Common myeloid progenitor, CD34-positive (primary cell): ENCODE results near the gene TNFSF13.
A peak's percentile ranks its signal among the peaks of the same experiment; 100 is the strongest.

Experiments used
- CTCF ChIA-PET: fragments of 350-600 bp; sonication (Branson Sonifier 250); formaldehyde crosslinking; loops from one replicate; lab custom pipeline; 2021; ENCODE audit warnings: antibody characterized with exemption; lab: Charles Lee
- POLR2A ChIA-PET: fragments of 350-600 bp; sonication (Branson Sonifier 250); formaldehyde crosslinking; loops from one replicate; lab custom pipeline; 2021; ENCODE audit warnings: antibody characterized with exemption; lab: Charles Lee
- DNase-seq, 3 donors: peaks; one replicate each; pipeline versions ENCODE4 v3.0.0 to v3.0.0-alpha.2; 2013
- H3K27ac ChIP-seq, 2 experiments: 1 replicate in 1 of 2; 2 replicates in 1 of 2; pipeline ENCODE4 v1.7.0; 2013; ENCODE audit warnings: inconsistent platforms in 2 of 2, low read length in 2 of 2, mild to moderate bottlenecking in 2 of 2, low read depth in 1 of 2, moderate library complexity in 1 of 2; ENCODE audit not compliant: severe bottlenecking in 2 of 2, insufficient read depth in 1 of 2, poor library complexity in 1 of 2
- H3K27me3 ChIP-seq, 5 experiments: replicated peaks in 2 of 5; 1 replicate in 3 of 5; 2 replicates in 2 of 5; pipeline versions ENCODE4 v1.6.1 to v1.7.0; 2013; ENCODE audit warnings: low read length in 4 of 5, mild to moderate bottlenecking in 2 of 5, moderate library complexity in 2 of 5, inconsistent platforms in 1 of 5; ENCODE audit not compliant: insufficient read depth in 5 of 5, control insufficient read depth in 4 of 5
- H3K36me3 ChIP-seq, 4 experiments: 1 replicate in 2 of 4; 2 replicates in 2 of 4; pipeline versions ENCODE4 v1.6.1 to v1.7.0; 2013; ENCODE audit warnings: low read length in 3 of 4, control low read depth in 1 of 4, mild to moderate bottlenecking in 1 of 4; ENCODE audit not compliant: control insufficient read depth in 4 of 4, insufficient read depth in 4 of 4
- H3K4me1 ChIP-seq, 4 experiments: 1 replicate in 3 of 4; 2 replicates in 1 of 4; pipeline versions ENCODE4 v1.6.1 to v1.7.1; 2013; ENCODE audit warnings: low read length in 3 of 4, mild to moderate bottlenecking in 3 of 4, control low read depth in 1 of 4, inconsistent platforms in 1 of 4, moderate library complexity in 1 of 4; ENCODE audit not compliant: control insufficient read depth in 4 of 4, insufficient read depth in 4 of 4; ENCODE audit errors: control extremely low read depth in 1 of 4
- H3K4me3 ChIP-seq, 7 experiments: 1 replicate in 4 of 7; 2 replicates in 3 of 7; pipeline versions ENCODE4 v1.5.1 to v1.7.0; 2013; ENCODE audit warnings: mild to moderate bottlenecking in 7 of 7, low read length in 6 of 7, moderate library complexity in 6 of 7, inconsistent platforms in 2 of 7, low read depth in 2 of 7, control low read depth in 1 of 7; ENCODE audit not compliant: insufficient read depth in 4 of 7, control insufficient read depth in 1 of 7; ENCODE audit errors: extremely low read depth in 1 of 7
- H3K9me3 ChIP-seq, 5 experiments: 1 replicate in 4 of 5; 2 replicates in 1 of 5; pipeline versions ENCODE4 v1.6.1 to v1.7.1; 2013; ENCODE audit warnings: low read length in 4 of 5, mild to moderate bottlenecking in 2 of 5, inconsistent platforms in 1 of 5, low read depth in 1 of 5, moderate library complexity in 1 of 5; ENCODE audit not compliant: control insufficient read depth in 4 of 5, insufficient read depth in 2 of 5; ENCODE audit errors: control extremely low read depth in 1 of 5
- WGBS: methylation state at CpG from one replicate; pipeline ENCODE4 v1.1.5; 2013; ENCODE audit not compliant: insufficient coverage; 5-methylcytosine and 5-hydroxymethylcytosine counted together

The TNFSF13 gene

GRCh38 chr17:7538891-7539545 is 19.5 kb upstream of the TNFSF13 start:
- H3K36me3 ChIP-seq: no peaks in the 10 kb centered on the region
- no peak for DNase-seq
- H3K27ac ChIP-seq: no peak overlapping the region
- H3K4me3 ChIP-seq: no peak overlapping the region
- H3K9me3 ChIP-seq: peaks cover 0 to 11% (median 8%) of the 10 kb centered on the region in 5 experiments
- ChIA-PET POLR2A (no interaction called here), CTCF (interaction anchor here (1.2 kb wide), 1 partner anchor 11 kb away, joined by 3 read pairs; no protein-coding TSS in a partner anchor)
- no peaks in the 10 kb centered on the region for H3K4me1 ChIP-seq
- 87% methylated on average over 11 of the region's 11 CpGs for WGBS
- H3K27me3 ChIP-seq: no peaks in the 10 kb centered on the region

- POLR2A ChIA-PET: no interaction called here
- peaks cover 0 to 11% (median 8%) of the 10 kb centered on the region in 5 experiments for H3K9me3 ChIP-seq
- DNase-seq: no peak
- no peaks in the 10 kb centered on the region for H3K36me3 ChIP-seq
- no peaks in the 10 kb centered on the region for H3K4me1 ChIP-seq
- H3K27ac ChIP-seq: no peak overlapping the region
- H3K27me3 ChIP-seq: no peaks in the 10 kb centered on the region
- WGBS: 99% methylated on average over 8 of the region's 9 CpGs
- CTCF ChIA-PET: interaction anchor here (1.0 to 2.0 kb wide), 3 partner anchors 12 to 21 kb away, joined by 3 to 9 read pairs (median 3); no protein-coding TSS in a partner anchor
- no peak overlapping the region for H3K4me3 ChIP-seq
Observed at GRCh38 chr17:7541074-7541621, 17.4 kb upstream of the TNFSF13 start.

- POLR2A ChIA-PET: no interaction called here
- Histone ChIP-seq H3K9me3 (no peaks in the 10 kb centered on the region), H3K4me3 (no peak overlapping the region), H3K27ac (no peak overlapping the region), H3K4me1 (peaks cover 3 to 20% (median 18%) of the 10 kb centered on the region in 4 experiments), H3K27me3 (no peaks in the 10 kb centered on the region), H3K36me3 (no peaks in the 10 kb centered on the region)
- 50% methylated on average over 2 of the region's 6 CpGs for WGBS
- CTCF ChIA-PET: interaction anchor here (7.2 to 21.7 kb wide), 2 partner anchors 16 to 30 kb away, joined by 35 to 515 read pairs; partner anchors contain the start of gene SENP3
- DNase-seq: no peak
Observed at GRCh38 chr17:7544911-7545310, 13.6 kb upstream of the TNFSF13 start.

DNA sequence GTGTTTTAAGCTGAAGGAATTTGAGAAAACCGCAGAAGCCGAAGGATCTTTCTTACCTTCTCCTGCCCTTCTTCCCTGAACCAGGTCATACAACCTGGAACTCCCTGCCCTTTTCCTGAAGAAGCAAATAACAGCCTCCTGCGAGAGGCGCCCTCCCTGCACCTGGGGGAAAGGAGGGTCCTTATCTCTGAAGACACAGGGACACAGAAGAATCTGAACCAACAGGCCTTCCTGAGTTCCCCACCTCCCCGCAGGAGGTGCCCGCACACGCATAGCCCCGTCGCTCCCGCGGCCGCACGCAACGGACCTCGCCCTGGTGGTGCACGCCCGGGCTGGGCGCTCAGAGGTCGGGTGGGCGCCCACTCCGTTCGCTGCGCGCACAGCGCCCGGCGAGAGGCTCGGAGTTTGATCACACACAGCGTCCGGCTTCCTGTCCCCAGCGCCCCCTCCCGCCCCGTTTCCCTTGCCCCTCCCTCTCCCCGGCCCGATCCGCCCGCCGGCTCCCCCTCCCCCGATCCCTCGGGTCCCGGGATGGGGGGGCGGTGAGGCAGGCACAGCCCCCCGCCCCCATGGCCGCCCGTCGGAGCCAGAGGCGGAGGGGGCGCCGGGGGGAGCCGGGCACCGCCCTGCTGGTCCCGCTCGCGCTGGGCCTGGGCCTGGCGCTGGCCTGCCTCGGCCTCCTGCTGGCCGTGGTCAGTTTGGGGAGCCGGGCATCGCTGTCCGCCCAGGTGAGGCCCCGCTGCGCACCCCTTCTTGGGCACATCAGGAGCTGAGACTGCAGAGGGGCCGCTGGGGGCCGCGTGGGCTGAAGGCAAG is 9.8 kb upstream of the TNFSF13 start, which contains the start of gene TNFSF12:
Gene TNFSF12 (plus strand): TSS at position 474 of the 816 bp plus-strand sequence. CDS start 96 bp downstream, at position 570.
- peak within 1 kb of the TSS in 1 of 2 experiments; percentile 43 for H3K27ac ChIP-seq
- H3K4me1 ChIP-seq: peaks cover 5 to 58% (median 52%) of the 10 kb centered on the region in 4 experiments
- 0% methylated on average over 49 of the region's 65 CpGs for WGBS
- peaks cover 0 to 4% (median 0%) of the 10 kb centered on the region in 4 experiments for H3K36me3 ChIP-seq
- no peaks in the 10 kb centered on the region for H3K27me3 ChIP-seq
- POLR2A ChIA-PET: interaction anchor here (2.0 kb wide), 1 partner anchor 10 kb away, joined by 9 read pairs; the partner anchor contains the start of gene TNFSF13
- peak within 1 kb of the TSS; percentile 27 to 83 (median 64) for H3K4me3 ChIP-seq
- CTCF ChIA-PET: interaction anchor here (0.8 to 21.7 kb wide), 7 partner anchors 12 to 55 kb away, joined by 3 to 515 read pairs (median 3); partner anchors contain the start of gene SENP3
- no peaks in the 10 kb centered on the region for H3K9me3 ChIP-seq
- DNase-seq: peak in 2 of 3 donors; percentile 67 to 78

DNA sequence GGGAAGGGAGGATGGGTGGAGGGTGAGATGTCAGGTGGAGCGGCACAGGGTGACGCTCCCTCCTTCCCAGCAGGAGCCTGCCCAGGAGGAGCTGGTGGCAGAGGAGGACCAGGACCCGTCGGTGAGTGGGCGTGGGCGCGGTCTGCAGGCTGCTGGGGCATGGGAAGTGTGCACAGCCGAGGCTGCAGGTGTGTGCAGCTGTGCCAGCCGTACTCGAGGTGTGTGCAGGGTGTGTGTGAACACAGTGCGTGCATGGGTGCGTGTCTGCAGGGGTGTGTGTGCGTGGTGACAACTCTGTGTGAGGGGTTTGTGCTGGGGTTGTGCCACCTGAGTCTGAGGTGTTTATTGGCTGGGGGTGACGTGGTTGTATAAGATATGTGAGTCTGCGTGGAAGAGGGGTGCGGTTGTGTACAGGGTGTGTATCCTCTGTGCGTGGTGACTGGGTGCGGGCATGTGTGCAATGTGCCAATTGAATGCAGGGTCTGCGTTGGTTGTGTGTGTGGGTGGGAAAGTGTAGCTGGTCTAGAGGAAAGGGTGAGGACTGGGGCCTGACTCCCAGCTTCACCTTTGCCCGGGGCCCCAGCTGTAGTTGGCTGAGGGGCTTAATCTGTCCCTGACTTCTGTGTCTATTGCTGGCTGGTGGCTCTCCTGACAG is 9.0 kb upstream of the TNFSF13 start:
- H3K36me3 ChIP-seq: peaks cover 0 to 4% (median 0%) of the 10 kb centered on the region in 4 experiments
- H3K27ac ChIP-seq: peak overlapping the region in 1 of 2 experiments; percentile 43
- POLR2A ChIA-PET: interaction anchor here (0.6 to 2.0 kb wide), 2 partner anchors 10 to 14 kb away, joined by 3 to 9 read pairs; partner anchors contain the start of gene TNFSF13
- no peaks in the 10 kb centered on the region for H3K27me3 ChIP-seq
- H3K4me3 ChIP-seq: peak overlapping the region; percentile 17 to 83 (median 43)
- 55% methylated on average over 16 of the region's 20 CpGs for whole genome bisulfite sequencing
- DNase-seq: peak in 1 of 3 donors; percentile 38
- H3K4me1 ChIP-seq: peaks cover 5 to 61% (median 54%) of the 10 kb centered on the region in 4 experiments
- CTCF ChIA-PET: interaction anchor here (1.1 to 21.7 kb wide), 5 partner anchors 11 to 34 kb away, joined by 3 to 515 read pairs (median 4); partner anchors contain the start of gene SENP3
- H3K9me3 ChIP-seq: no peaks in the 10 kb centered on the region

DNA sequence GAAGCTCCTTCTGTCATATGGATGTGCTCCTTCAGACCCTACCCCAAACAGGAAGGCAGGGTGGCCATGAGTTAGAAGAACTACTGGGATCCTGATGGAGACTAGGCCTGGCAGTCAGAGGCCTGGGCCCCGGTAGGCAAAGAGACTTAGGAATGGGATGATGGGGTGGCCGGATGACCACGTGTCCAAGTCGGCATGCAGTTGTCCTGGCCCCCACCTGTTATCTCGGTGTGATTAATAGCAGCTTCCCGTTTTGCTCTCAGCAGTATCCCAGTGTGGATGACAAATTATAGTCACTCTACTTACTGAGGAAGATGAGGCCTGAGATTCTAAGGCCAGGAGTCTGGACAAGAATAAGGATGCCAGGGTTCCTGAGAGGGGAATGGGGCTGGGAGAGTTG is 8.2 kb upstream of the TNFSF13 start:
- Histone ChIP-seq H3K4me3 (no peak overlapping the region), H3K36me3 (peaks cover 0 to 4% (median 0%) of the 10 kb centered on the region in 4 experiments), H3K27me3 (no peaks in the 10 kb centered on the region), H3K9me3 (no peaks in the 10 kb centered on the region), H3K27ac (no peak overlapping the region), H3K4me1 (peaks cover 5 to 64% (median 57%) of the 10 kb centered on the region in 4 experiments)
- ChIA-PET CTCF (interaction anchor here (1.1 to 21.7 kb wide), 4 partner anchors 10 to 35 kb away, joined by 3 to 515 read pairs (median 20); partner anchors contain the start of gene SENP3), POLR2A (interaction anchor here (2.0 kb wide), 1 partner anchor 9 kb away, joined by 9 read pairs; the partner anchor contains the start of gene TNFSF13)
- no peak for DNase-seq
- WGBS: 73% methylated on average over 5 of the region's 6 CpGs
